H1 (cell line): ENCODE data around the gene XCL1. TPM values are rescaled to one million over a fixed set of nuclear protein-coding genes. Genes with fewer than 3 reads are reported as not detected.

Experiments
- CTCF ChIA-PET: fragments of 300-600 bp; sonication (Branson Sonifier 250); formaldehyde crosslinking; loops from one replicate; lab custom pipeline; 2021; ENCODE audit not compliant: partially characterized antibody; lab: Charles Lee
- POLR2A ChIA-PET: fragments of 300-600 bp; sonication (Branson Sonifier 250); formaldehyde crosslinking; loops from one replicate; lab custom pipeline; 2021; ENCODE audit warnings: inconsistent platforms; ENCODE audit not compliant: partially characterized antibody; lab: Charles Lee
- DNase-seq, 2 experiments: peaks; one replicate each; pipeline versions ENCODE4 v3.0.0 to v3.0.0-alpha.2; 2010 to 2022; ENCODE audit warnings: low spot score in 2 of 2, low read depth in 1 of 2, mixed read lengths in 1 of 2
- FAIRE-seq: peaks from 2 replicates; lab custom pipeline; 2011; peaks lifted over from hg19 to GRCh38; lab: Jason Lieb, UNC
- H2AFZ ChIP-seq: 2 replicates; pipeline ENCODE4 v1.8.1; 2012; ENCODE audit warnings: low read length, inconsistent platforms
- H2AK5ac ChIP-seq: 2 replicates; pipeline ENCODE4 v1.6.1; 2013; ENCODE audit warnings: low read depth, low read length
- H2BK120ac ChIP-seq: replicated peaks from 2 replicates; pipeline ENCODE3; 2013; ENCODE audit warnings: low read depth, low read length, inconsistent platforms
- H2BK12ac ChIP-seq: 2 replicates; pipeline ENCODE4 v1.6.1; 2013; ENCODE audit warnings: low read depth, low read length
- H2BK15ac ChIP-seq: 2 replicates; pipeline ENCODE4 v1.6.1; 2013; ENCODE audit warnings: low read length
- H2BK20ac ChIP-seq: 2 replicates; pipeline ENCODE4 v1.6.1; 2013; ENCODE audit warnings: low read length
- H2BK5ac ChIP-seq: 2 replicates; pipeline ENCODE4 v1.6.1; 2013; ENCODE audit warnings: low read depth, low read length
- H3K14ac ChIP-seq: 2 replicates; pipeline ENCODE4 v1.6.1; 2013; ENCODE audit warnings: inconsistent platforms; ENCODE audit not compliant: insufficient read length
- H3K18ac ChIP-seq: 2 replicates; pipeline ENCODE4 v1.6.1; 2013; ENCODE audit warnings: low read length; ENCODE audit errors: extremely low read depth
- H3K23ac ChIP-seq: 2 replicates; pipeline ENCODE4 v1.6.1; 2013; ENCODE audit warnings: inconsistent platforms; ENCODE audit not compliant: insufficient read length
- H3K23me2 ChIP-seq: 2 replicates; pipeline ENCODE4 v1.6.1; 2013; ENCODE audit warnings: low read depth, low read length
- H3K27ac ChIP-seq: 2 replicates; pipeline ENCODE4 v1.6.1; 2011; ENCODE audit warnings: low read depth, low read length, inconsistent platforms
- H3K27me3 ChIP-seq, 4 experiments: replicated peaks in 1 of 4; 1 replicate in 1 of 4; 2 replicates in 3 of 4; pipeline versions ENCODE4 v1.6.1 to v1.8.1; 2011 to 2013; ENCODE audit warnings: low read length in 3 of 4, mild to moderate bottlenecking in 3 of 4, inconsistent platforms in 2 of 4, mixed read lengths in 2 of 4, moderate library complexity in 1 of 4; ENCODE audit not compliant: control insufficient read depth in 3 of 4, insufficient read depth in 3 of 4; ENCODE audit errors: extremely low read depth in 1 of 4
- H3K36me3 ChIP-seq, 4 experiments: 2 replicates each; pipeline versions ENCODE4 v1.6.1 to v1.8.1; 2011 to 2013; ENCODE audit warnings: mild to moderate bottlenecking in 4 of 4, low read length in 3 of 4, moderate library complexity in 2 of 4, control low read depth in 1 of 4, inconsistent platforms in 1 of 4; ENCODE audit not compliant: insufficient read depth in 4 of 4, control insufficient read depth in 2 of 4
- H3K4ac ChIP-seq: replicated peaks from 2 replicates; pipeline ENCODE3; 2013; ENCODE audit warnings: low read length, low read depth, mixed read lengths, inconsistent platforms; ENCODE audit not compliant: insufficient read length
- H3K4me1 ChIP-seq, 4 experiments: replicated peaks in 1 of 4; 1 replicate in 1 of 4; 2 replicates in 3 of 4; pipeline versions ENCODE4 v1.6.1 to v1.8.1; 2011 to 2013; ENCODE audit warnings: low read length in 3 of 4, inconsistent platforms in 2 of 4, mixed read lengths in 1 of 4; ENCODE audit not compliant: insufficient read depth in 4 of 4, control insufficient read depth in 3 of 4
- H3K4me2 ChIP-seq, 2 experiments: 2 replicates each; pipeline versions ENCODE4 v1.6.1 to v1.8.1; 2011 to 2013; ENCODE audit warnings: low read depth in 2 of 2, low read length in 2 of 2, control low read depth in 1 of 2, inconsistent platforms in 1 of 2, mild to moderate bottlenecking in 1 of 2; ENCODE audit not compliant: insufficient read depth in 1 of 2
- H3K4me3 ChIP-seq, 4 experiments: fragments of 200-600, 300-600 bp in 1 of 4; sonication (generic), shearing (Covaris generic), sonication (Bioruptor Twin) in 1 of 4; 2 replicates each; pipeline versions ENCODE4 v1.5.1 to v1.8.1; 2011 to 2016; ENCODE audit warnings: low read length in 4 of 4, low read depth in 3 of 4, control low read depth in 2 of 4, inconsistent platforms in 2 of 4, mild to moderate bottlenecking in 2 of 4, mixed read lengths in 1 of 4, moderate library complexity in 1 of 4; ENCODE audit not compliant: insufficient read depth in 2 of 4; ENCODE audit errors: extremely low read depth in 1 of 4
- H3K56ac ChIP-seq: replicated peaks from 2 replicates; pipeline ENCODE3; 2013; ENCODE audit warnings: low read depth, mild to moderate bottlenecking, mixed read lengths, low read length, inconsistent platforms; ENCODE audit not compliant: insufficient read length
- H3K79me1 ChIP-seq: 2 replicates; pipeline ENCODE4 v1.6.1; 2013; ENCODE audit warnings: low read depth, low read length, control low read depth
- H3K79me2 ChIP-seq, 2 experiments: 2 replicates each; pipeline versions ENCODE4 v1.6.1 to v1.8.1; 2012 to 2013; ENCODE audit warnings: low read length in 2 of 2, mild to moderate bottlenecking in 2 of 2, inconsistent platforms in 1 of 2; ENCODE audit not compliant: insufficient read depth in 2 of 2, control insufficient read depth in 1 of 2
- H3K9ac ChIP-seq, 4 experiments: replicated peaks in 1 of 4; 1 replicate in 1 of 4; 2 replicates in 3 of 4; pipeline versions ENCODE4 v1.6.1 to v1.8.1; 2011 to 2013; ENCODE audit warnings: low read depth in 3 of 4, low read length in 3 of 4, control low read depth in 2 of 4, mild to moderate bottlenecking in 2 of 4, moderate library complexity in 2 of 4, inconsistent platforms in 1 of 4; ENCODE audit errors: extremely low read depth in 1 of 4
- H3K9me3 ChIP-seq, 2 experiments: 2 replicates each; pipeline versions ENCODE4 v1.6.1 to v1.8.1; 2012 to 2013; ENCODE audit warnings: mild to moderate bottlenecking in 2 of 2, moderate library complexity in 2 of 2, control low read depth in 1 of 2, inconsistent platforms in 1 of 2, low read depth in 1 of 2, low read length in 1 of 2, mixed read lengths in 1 of 2; ENCODE audit not compliant: insufficient read depth in 2 of 2
- H4K20me1 ChIP-seq, 2 experiments: replicated peaks in 1 of 2; 2 replicates each; pipeline versions ENCODE3 to v1.8.1; 2011 to 2013; ENCODE audit warnings: inconsistent platforms in 2 of 2, low read length in 2 of 2, mild to moderate bottlenecking in 1 of 2; ENCODE audit not compliant: insufficient read depth in 2 of 2, control insufficient read depth in 1 of 2
- H4K5ac ChIP-seq: 2 replicates; pipeline ENCODE4 v1.6.1; 2013; ENCODE audit warnings: low read length, low read depth, mixed read lengths, inconsistent platforms; ENCODE audit not compliant: insufficient read length
- H4K8ac ChIP-seq: 2 replicates; pipeline ENCODE4 v1.8.0; 2013; ENCODE audit warnings: mild to moderate bottlenecking, moderate library complexity, low read length, inconsistent platforms; ENCODE audit not compliant: insufficient read depth; ENCODE audit errors: extremely low read depth
- H4K91ac ChIP-seq: replicated peaks from 2 replicates; pipeline ENCODE3; 2013; ENCODE audit warnings: low read length, mixed read lengths, inconsistent platforms; ENCODE audit not compliant: insufficient read length
- ATF2 ChIP-seq: IDR thresholded peaks from 2 replicates; pipeline ENCODE4 v1.6.1; 2012; ENCODE audit warnings: low read length, inconsistent platforms
- ATF3 ChIP-seq: IDR thresholded peaks from 2 replicates; pipeline ENCODE4 v1.6.1; 2011; ENCODE audit warnings: low read depth, mild to moderate bottlenecking, low read length; ENCODE audit not compliant: insufficient read depth
- CREB1 ChIP-seq: IDR thresholded peaks from 2 replicates; pipeline ENCODE4 v1.6.1; 2012; ENCODE audit warnings: inconsistent platforms
- JUND ChIP-seq: IDR thresholded peaks from 2 replicates; pipeline ENCODE4 v1.6.1; 2011; ENCODE audit warnings: mild to moderate bottlenecking, improper control_type of control experiment, low read length
- NRF1 ChIP-seq: IDR thresholded peaks from 2 replicates; pipeline ENCODE4 v1.6.1; 2011; ENCODE audit warnings: mild to moderate bottlenecking, low read depth, low read length, improper control_type of control experiment
- POLR2A ChIP-seq, 2 experiments: IDR thresholded peaks; 1 replicate in 1 of 2; 2 replicates in 1 of 2; pipeline ENCODE4 v1.6.1; 2011; ENCODE audit warnings: low read depth in 2 of 2, low read length in 2 of 2, mild to moderate bottlenecking in 2 of 2; ENCODE audit errors: control extremely low read depth in 1 of 2
- WGBS, 2 experiments: shearing (Covaris generic) in 1 of 2; methylation state at CpG; one replicate each; pipeline versions ENCODE4 v1.1.6 to v1.1.7; 2013 to 2015; ENCODE audit warnings: low lambda C conversion rate in 2 of 2, mixed read lengths in 2 of 2, inconsistent platforms in 1 of 2, low coverage in 1 of 2, missing lambda C conversion rate in 1 of 2; ENCODE audit not compliant: insufficient replicate concordance in 2 of 2, insufficient coverage in 1 of 2, insufficient read length in 1 of 2; ENCODE audit errors: extremely low coverage in 1 of 2, missing lambda C conversion rate in 1 of 2; 5-methylcytosine and 5-hydroxymethylcytosine counted together
- polyA plus RNA-seq, 7 experiments: library from polyadenylated mRNA; depleted of rRNA in 3 of 7; stranded (reverse) in 5 of 7; unstranded in 2 of 7; fragments of >200 nt in 5 of 7; fragments of 200-250 nt in 2 of 7; gene quantifications; 1 replicate in 5 of 7; 2 replicates in 1 of 7; 4 replicates in 1 of 7; pipeline versions ENCODE4 v1.2.1 to v1.2.3, GENCODE V29; 2011 to 2013; ENCODE audit warnings: missing spikeins in 2 of 7, mixed read lengths in 2 of 7
- total RNA-seq: library from RNA; stranded (reverse); fragmentation: NEBNext Ultra II Directional; extraction: Animal tissue kit (Norgen Biotek cat#: 25700); gene quantifications from 2 replicates; pipeline ENCODE4 v1.2.1, GENCODE V29; 2021

Gene XCL1
- total and polyA plus RNA-seq, 2 of the 8 experiments (the other 6 are each of a cell fraction or from before 2014, with no cell fraction given) = 0.39 to 0.63 TPM

DNA sequence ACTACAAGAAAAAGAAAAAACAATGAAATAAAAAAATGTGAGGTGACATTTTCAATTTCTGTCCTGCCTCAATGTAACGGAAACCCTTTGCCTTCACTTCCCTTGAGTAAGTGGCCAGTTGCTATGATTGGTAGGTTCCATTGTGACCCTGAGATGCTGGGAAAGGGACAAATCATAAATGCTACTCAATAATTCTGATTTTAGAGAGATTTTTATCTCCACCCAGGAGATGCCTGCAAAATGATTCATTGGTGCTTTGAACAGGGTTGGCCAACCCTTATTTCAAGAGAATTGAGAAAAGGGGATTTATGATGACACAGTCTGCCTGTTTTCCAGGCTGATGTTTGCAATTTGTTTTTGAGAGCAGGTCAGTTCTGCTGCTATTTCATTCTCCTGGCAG lies 22.5 kb downstream of the XCL1 start:
- Histone ChIP-seq H4K5ac (no peak overlapping the region), H3K9me3 (no peaks in the 10 kb centered on the region), H2BK5ac (no peak overlapping the region), H4K20me1 (no peaks in the 10 kb centered on the region), H2AFZ (no peak overlapping the region), H3K4me1 (no peaks in the 10 kb centered on the region), H3K56ac (no peak overlapping the region), H3K4ac (no peak overlapping the region), H3K27me3 (no peaks in the 10 kb centered on the region), H2BK12ac (no peak overlapping the region), H3K4me2 (no peak overlapping the region), H3K79me1 (no peaks in the 10 kb centered on the region), H3K9ac (no peak overlapping the region), H3K79me2 (no peaks in the 10 kb centered on the region), H4K8ac (no peak overlapping the region), H2BK20ac (no peak overlapping the region), H3K36me3 (no peaks in the 10 kb centered on the region), H2BK15ac (no peak overlapping the region), H3K23me2 (no peaks in the 10 kb centered on the region), H2AK5ac (no peak overlapping the region), H3K27ac (no peak overlapping the region), H2BK120ac (no peak overlapping the region), H3K23ac (no peak overlapping the region), H3K4me3 (no peak overlapping the region), H3K18ac (no peak overlapping the region), H3K14ac (no peak overlapping the region), H4K91ac (no peak overlapping the region)
- WGBS, 2 experiments = 91% methylated on average over 1 of the region's 1 CpG; no CpG with 5 or more reads in 1 of the 2 experiments
- ChIA-PET CTCF (interaction anchor here (0.6 to 3.8 kb wide), 4 partner anchors 158 to 1330 kb away, joined by 3 to 22 read pairs (median 4); no protein-coding TSS in a partner anchor), POLR2A (no interaction called here)
- DNase-seq (no peak), FAIRE-seq (no peak)
- TF ChIP-seq ATF3 (no peak), JUND (no peak), ATF2 (no peak), CREB1 (no peak), NRF1 (no peak), POLR2A (IDR thresholded peaks at IDR 0.05; ENCODE audit: control extremely low read depth in 1 of 2, low read depth in 2 of 2, low read length in 2 of 2) (no peak)
